Putamen (tissue), 1 donor: ENCODE data around the gene ANAPC1.
"Not testable (repeated sequence)": the region's sequence is repeated elsewhere in the genome, so short reads cannot be mapped to it uniquely, and the experiment has no call there.

ENCODE experiments used
- DNase-seq: peaks from one replicate; pipeline ENCODE4 v3.0.0-alpha.2; 2016; ENCODE audit warnings: low spot score

The ANAPC1 gene

GRCh38 chr2:111883661-111884591 is at the start of gene ANAPC1:
ANAPC1 (minus strand) TSS chr2:111884193; CDS start chr2:111880825, 3,368 bp downstream.
- DNase-seq: peak; percentile 81

DNA sequence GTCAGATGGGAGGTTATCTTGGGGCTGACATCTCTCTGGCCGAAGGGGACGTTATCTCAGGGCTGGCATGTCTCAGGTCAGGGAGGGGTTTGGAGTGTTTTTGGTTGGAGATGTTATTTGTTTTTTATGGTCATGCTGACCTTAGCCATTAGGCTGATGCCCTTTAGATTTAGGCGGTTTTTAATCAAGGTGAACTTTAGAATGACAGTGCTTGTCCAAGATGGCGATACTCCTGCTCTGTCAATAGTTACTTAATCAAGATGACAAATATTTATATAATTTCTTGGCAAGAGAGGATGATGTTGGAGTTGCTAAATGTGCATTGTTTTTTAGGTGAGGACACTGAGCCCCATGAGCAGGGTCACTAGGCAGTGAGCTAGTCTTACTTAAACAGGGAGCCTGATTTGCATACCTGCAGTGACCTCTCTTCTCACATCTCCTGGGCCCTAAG is 48.9 kb upstream of the ANAPC1 start:
- DNase-seq: no peak

DNA sequence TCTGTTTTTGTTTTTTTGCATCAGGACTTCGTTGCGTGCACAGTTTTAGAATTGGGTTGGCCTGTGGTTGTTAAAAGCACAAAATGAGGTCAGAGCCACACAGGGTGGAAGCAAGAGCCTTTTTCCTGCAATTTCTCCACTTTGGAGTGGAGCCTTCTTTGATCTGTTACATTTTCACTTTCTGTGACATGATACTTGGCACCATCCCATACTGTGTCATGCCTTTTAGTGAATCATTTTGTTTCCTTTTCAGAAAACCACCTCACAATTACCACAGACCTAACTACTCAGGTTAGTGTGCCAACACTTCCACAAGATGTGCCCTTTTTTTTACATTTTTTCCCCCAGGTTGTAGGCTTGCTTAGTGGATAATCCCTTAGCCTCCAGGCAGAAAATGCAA is 46.9 kb upstream of the ANAPC1 start:
- peak; percentile 18 for DNase-seq

DNA sequence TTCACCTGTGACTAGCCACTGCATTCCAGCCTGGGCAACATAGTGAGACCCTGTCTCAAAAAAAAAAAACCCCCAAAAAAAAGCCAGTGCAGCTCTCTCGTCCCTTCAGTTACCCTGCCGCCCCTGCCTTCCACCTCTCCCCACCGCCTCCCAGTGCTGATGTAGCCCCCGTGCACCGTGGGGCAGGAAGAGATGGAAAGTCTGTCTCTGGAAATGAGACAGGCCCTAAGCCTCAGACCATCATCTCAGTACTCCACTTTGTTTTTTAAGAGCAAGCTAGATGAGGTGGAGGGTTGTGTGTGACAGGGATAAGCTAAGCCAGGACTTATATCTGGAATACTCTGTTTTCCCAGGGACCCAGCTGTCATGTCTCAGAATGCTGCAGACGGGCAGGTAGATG is 46.4 kb upstream of the ANAPC1 start:
- no peak for DNase-seq

DNA sequence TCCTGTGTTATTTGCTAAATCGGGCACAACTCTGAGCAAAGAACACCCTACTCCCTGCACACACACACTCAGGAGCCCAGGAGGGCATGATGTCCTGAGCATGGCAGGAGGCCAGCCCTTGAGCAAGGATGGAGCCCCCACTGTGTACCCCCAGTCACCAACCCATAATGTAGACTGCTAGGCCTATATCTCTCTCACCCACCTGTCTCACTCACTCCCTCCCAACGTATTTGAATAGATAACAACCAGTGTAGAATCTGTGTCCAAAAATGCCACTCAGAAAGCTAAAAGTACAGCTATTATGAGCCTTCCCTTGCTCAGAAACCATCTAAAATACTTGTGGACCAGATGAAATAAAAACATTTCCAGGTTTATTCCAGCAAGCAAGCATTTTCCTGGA is 43.7 kb upstream of the ANAPC1 start:
- no peak for DNase-seq

DNA sequence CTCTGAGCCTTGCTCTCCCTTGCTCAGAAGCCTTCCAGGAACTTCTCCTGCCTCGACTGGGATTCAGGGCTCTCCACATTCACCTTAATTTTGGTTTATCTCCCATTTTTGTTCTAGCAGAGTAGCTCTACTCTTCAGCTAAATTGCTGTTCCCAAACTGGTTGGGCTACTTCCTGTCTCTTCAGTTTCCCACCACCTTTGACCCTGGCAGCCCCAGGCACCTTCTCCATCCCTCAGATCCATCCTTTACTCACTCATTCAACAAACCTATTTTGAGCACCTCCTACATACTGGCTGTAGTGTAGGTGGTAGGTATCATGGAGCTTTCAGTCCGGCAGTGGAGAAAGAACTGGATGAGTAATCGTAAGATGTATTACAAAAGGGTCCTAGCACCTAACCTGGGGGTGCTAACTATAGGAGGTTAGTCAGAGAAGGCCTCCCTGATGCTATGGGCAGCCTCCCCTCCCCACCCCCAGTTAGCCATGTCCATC is 40.7 kb upstream of the ANAPC1 start:
- DNase-seq: no peak

DNA sequence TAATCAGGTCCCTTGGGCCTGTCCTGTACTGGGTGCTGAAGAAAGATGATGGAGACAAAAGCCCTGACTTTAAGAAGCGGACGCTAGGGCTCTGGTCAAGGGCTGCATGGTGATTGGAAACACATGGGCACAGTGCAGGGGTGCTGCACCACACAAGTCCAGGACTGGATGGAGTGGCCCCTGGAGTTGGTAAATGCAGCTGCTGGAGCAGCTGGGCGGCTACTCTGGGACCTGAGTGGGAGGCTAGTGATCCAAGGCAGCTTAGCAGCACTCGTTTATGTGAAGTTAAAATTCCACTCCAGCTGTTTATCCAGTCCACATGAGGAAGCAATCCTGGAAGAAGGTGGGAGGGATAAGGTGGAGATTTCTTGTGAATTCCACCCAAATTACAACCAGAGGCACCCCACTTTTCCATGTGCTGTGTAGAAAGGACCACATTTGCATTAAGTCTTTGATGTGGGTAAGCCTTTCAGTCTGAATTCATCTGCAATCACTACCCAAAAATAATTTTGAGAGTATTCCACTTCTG is 39.3 kb upstream of the ANAPC1 start:
- DNase-seq: no peak

- peak; percentile 73 for DNase-seq
Measured at GRCh38 chr2:111919794-111920608, 36.0 kb upstream of the ANAPC1 start.

DNA sequence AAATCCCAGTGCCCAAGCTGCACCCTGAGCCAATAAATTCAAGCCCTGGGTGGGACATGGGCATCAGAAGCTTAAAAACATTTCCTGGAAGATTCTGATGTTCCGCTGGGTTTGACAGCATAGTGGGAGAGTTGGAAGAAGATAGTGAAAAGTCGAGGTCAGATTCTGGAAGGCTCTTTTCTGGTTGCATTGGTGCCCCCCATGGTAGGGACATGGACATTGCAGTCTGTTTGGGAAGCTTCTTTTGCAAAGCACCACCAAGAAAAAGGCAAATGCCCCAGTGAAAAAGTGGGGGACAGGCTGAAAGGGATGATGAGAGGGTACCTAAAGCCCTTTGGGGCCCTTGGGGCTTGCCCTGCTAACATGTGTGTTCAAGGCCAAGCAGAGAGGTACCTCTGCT is 35.4 kb upstream of the ANAPC1 start:
- DNase-seq: no peak

DNA sequence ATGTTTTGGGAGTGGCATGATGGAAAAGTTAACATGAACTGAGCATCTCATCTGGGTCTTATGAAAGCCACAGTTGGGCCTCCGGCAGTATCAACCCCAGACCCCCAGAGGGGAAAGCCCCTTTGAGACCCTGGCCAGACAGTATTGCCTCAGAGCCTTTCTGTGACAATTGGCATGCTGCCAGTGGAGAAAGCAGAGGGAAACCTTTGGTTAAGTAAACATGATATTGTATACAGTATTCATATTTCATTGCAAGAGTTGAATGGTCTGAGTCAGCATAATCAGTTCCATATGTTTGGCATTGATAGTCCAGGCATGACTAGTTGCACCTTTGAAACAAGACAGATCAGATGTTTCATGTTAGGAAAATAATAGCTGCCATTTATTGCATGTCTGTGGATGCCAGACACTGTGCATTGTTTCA is 34.4 kb upstream of the ANAPC1 start:
- DNase-seq: no peak

DNA sequence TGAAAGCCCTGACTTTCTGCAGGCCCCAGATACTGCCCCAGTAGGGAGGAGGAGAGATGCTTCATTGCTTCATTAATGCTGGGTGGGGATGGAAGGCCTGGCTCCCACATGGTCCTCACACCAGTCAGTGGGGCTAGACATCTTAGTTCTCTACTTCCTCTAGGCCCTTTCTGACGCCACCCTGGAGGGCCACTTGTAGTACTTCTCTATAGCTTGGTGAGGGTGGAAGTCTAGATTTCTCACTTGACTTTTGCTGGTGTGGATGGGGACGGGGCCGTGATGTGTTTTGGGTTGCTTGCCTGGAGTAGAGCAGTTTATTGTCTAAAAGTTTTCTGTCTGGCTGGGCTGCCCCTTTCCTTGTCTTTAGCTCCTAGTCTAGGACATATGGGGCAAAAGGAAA is 33.1 kb upstream of the ANAPC1 start:
- DNase-seq: no peak

DNA sequence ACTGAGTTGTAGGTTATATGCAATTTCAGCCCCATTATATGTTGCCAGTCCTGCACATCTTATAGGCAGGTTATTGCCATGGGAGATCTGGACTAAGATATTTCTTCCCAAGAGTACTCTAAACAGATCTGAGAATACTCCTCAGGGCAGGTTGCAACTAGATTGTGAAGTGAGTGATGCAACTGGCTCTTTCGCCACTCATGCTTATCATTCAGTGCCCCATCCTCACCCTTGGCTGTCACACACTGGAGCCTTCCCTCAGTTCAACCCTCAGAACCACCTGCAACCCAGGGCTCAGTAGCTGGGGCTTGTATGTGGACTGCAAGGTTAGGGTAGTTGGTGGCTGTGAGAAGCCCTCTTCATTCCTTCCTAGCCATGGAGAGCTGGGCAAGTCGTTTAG is 28.6 kb upstream of the ANAPC1 start:
- no peak for DNase-seq

DNA sequence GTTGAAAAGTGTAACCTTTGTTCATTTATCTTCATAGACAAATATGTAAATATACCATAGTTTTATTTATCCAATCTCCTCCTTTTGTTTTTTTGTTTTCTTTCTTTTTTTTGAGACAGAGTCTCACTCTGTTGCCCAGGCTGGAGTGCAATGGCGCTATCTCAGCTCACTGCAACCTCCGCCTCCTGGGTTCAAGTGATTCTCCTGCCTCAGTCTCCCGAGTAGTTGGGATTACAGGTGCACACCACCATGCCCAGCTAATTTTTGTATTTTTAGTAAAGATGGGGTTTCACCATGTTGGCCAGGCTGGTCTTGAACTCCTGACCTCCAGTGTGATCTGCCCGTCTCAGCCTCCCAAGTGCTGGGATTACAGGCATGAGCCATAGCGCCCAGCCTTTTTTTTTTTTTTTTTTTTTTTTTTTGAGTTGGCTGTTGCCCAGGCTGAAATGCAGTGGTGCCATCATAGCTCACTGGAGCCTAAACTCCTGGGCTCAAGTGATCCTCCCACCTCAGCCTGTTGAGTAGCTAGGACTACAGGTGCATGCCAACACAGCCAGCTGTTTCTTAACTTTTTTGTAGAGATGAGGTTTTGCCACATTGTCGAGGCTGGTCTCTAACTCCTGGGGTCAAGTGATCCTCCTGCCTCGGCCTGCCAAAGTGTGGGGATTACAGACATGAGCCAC is 27.4 kb upstream of the ANAPC1 start:
- not testable (repeated sequence) for DNase-seq

- no peak for DNase-seq
Measured at GRCh38 chr2:111910609-111911277, 26.8 kb upstream of the ANAPC1 start.

GRCh38 chr2:111909997-111910396 is 26.0 kb upstream of the ANAPC1 start:
- DNase-seq: not testable (repeated sequence)

- no peak for DNase-seq
Measured at GRCh38 chr2:111909079-111909478, 25.1 kb upstream of the ANAPC1 start.

DNA sequence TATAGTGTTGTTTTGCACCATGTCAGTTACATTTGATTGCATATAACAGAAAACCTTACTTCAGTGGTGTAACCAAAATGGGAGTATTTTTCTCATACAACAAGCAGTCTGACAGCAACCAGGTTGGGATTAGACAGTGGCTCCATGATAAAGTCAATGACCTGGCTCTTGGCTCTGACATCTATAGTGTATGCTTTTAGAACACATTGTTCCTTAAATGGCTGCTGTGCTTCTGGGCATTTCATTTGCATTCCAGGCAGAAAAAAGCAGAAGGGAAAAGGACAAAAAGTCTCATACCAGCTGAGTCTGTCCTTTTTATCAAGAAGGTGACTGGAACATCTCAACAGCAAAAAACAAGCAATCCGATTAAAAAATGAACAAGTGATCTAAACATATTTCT is 24.6 kb upstream of the ANAPC1 start:
- no peak for DNase-seq

GRCh38 chr2:111905990-111906735 is 22.2 kb upstream of the ANAPC1 start:
- DNase-seq: peak; percentile 75

DNA sequence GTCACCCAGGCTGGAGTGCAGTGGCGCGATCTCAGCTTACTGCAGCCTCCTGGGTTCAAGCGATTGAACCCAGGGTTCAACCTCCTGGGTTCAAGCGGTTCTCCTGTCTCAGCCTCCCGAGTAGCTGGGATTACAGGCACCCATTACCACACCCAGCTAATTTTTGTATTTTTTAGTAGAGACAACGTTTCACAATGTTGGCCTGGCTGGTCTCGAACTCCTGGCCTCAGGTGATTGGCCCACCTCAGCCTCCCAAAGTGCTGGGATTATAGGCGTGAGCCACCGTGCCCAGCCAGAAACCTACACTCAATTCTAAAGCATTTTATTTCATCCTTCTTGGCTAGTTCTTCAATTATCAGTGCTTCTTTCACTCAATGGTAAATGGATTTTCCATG is 21.5 kb upstream of the ANAPC1 start:
- DNase-seq: not testable (repeated sequence)

- no peak for DNase-seq
Measured at GRCh38 chr2:111904726-111905474, 20.9 kb upstream of the ANAPC1 start.
